ENCODE measurements around the gene OR10H4. TPM values are rescaled to one million over a fixed set of nuclear protein-coding genes. Genes with fewer than 3 reads are reported as not detected.

OR10H4 gene
- total and polyA plus RNA-seq, 2 experiments from 2014 or later = not detected

DNA sequence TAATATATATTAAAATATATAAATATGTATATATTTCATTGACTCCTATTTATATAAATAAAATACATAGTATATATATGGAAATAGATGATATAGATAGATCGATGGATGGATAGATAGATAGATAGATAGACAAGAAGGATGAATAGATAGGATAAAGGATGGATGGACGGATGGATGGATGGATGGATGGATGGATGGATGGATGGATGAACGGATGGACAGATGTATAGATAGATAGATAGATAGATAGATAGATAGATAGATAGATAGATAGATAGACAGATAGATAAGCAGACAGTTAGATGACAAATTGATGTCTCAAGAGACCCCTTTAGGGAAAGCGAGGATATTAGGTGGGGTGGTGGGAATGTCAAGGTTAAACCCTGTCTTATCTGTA, 29.6 kb upstream of the OR10H4 start (continued):
- TF ChIP-seq JUNB (IDR thresholded peaks at IDR 0.05; ENCODE audit: unreplicated experiment) (no peak), ETS1 (IDR thresholded peaks at IDR 0.05) (no peak)

- no peaks in the 10 kb centered on the region for H3K27me3 ChIP-seq (ENCODE audit: insufficient read depth)
- H3K79me2 ChIP-seq (replicated peaks; ENCODE audit: insufficient read depth) = no peaks in the 10 kb centered on the region
- no peaks in the 10 kb centered on the region for H4K20me1 ChIP-seq (replicated peaks; ENCODE audit: insufficient read depth)
- H3K4me1 ChIP-seq (ENCODE audit: insufficient read depth) = no peaks in the 10 kb centered on the region
- no peak overlapping the region for H3K27ac ChIP-seq (ENCODE audit: low read depth)
- Mint-ChIP-seq H3K27ac (no peak overlapping the region), H3K27me3 (ENCODE audit: insufficient read depth, low read depth, poor library complexity) (no peaks in the 10 kb centered on the region), H3K4me3 (no peak overlapping the region), H3K4me1 (no peaks in the 10 kb centered on the region), H3K9me3 (peaks cover 96% of the 10 kb centered on the region), H3K36me3 (ENCODE audit: low read depth) (peaks cover 39% of the 10 kb centered on the region)
- H3K4me2 ChIP-seq = no peak overlapping the region
- DNase-seq (ENCODE audit: low spot score) = no peak
- H3F3A ChIP-seq (replicated peaks; ENCODE audit: low read depth) = no peaks in the 10 kb centered on the region
- no peaks in the 10 kb centered on the region for H3K36me3 ChIP-seq (ENCODE audit: insufficient read depth)
- no peak for ATAC-seq
- no peaks in the 10 kb centered on the region for H3K9me2 ChIP-seq (ENCODE audit: insufficient read depth)
- no peak overlapping the region for H3K4me3 ChIP-seq
- no peak overlapping the region for H2AFZ ChIP-seq
- TF ChIP-seq NANOG (IDR thresholded peaks at IDR 0.05; ENCODE audit: borderline replicate concordance) = no peak
- no peak for TF ChIP-seq CREB1 (CRISPR knock-in tag; IDR thresholded peaks at IDR 0.05; ENCODE audit: low read depth)
- TF ChIP-seq STAT1 (IDR thresholded peaks at IDR 0.05; ENCODE audit: unreplicated experiment) = no peak
- no peak for TF ChIP-seq ZNF114 (CRISPR knock-in tag; IDR thresholded peaks at IDR 0.05)
- no peak for TF ChIP-seq EZH2phosphoT487 (IDR thresholded peaks at IDR 0.05; ENCODE audit: unreplicated experiment)
- TF ChIP-seq ZNF331 (CRISPR knock-in tag; IDR thresholded peaks at IDR 0.05; ENCODE audit: low read depth) = no peak
- TF ChIP-seq EZH2 (IDR thresholded peaks at IDR 0.05; ENCODE audit: low read depth, unreplicated experiment) = no peak
- no peak for TF ChIP-seq JUNB (IDR thresholded peaks at IDR 0.05; ENCODE audit: unreplicated experiment)
- no peak for TF ChIP-seq ETS1 (IDR thresholded peaks at IDR 0.05)
- no peak for TF ChIP-seq REST (IDR thresholded peaks at IDR 0.05; ENCODE audit: unreplicated experiment)
- TF ChIP-seq POLR2AphosphoS5 (IDR thresholded peaks at IDR 0.05; ENCODE audit: low read depth) = no peak
- TF ChIP-seq, protein P1, sequence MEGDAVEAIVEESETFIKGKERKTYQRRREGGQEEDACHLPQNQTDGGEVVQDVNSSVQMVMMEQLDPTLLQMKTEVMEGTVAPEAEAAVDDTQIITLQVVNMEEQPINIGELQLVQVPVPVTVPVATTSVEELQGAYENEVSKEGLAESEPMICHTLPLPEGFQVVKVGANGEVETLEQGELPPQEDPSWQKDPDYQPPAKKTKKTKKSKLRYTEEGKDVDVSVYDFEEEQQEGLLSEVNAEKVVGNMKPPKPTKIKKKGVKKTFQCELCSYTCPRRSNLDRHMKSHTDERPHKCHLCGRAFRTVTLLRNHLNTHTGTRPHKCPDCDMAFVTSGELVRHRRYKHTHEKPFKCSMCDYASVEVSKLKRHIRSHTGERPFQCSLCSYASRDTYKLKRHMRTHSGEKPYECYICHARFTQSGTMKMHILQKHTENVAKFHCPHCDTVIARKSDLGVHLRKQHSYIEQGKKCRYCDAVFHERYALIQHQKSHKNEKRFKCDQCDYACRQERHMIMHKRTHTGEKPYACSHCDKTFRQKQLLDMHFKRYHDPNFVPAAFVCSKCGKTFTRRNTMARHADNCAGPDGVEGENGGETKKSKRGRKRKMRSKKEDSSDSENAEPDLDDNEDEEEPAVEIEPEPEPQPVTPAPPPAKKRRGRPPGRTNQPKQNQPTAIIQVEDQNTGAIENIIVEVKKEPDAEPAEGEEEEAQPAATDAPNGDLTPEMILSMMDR (conservative IDR thresholded peaks at IDR 0.05; ENCODE audit: low read depth in 2 of 2) = no peak
Measured at GRCh38 chr19:15922021-15922420, 26.8 kb upstream of the OR10H4 start.
